IMR-90 (cell line): Measurements from ENCODE around the gene COTL1. TPM values are rescaled to one million over a fixed set of nuclear protein-coding genes. Genes with fewer than 3 reads are reported as not detected.

ENCODE experiments used
- ATAC-seq: fragments of 200-7000 bp; cut with Tn5 transposase; 2 replicates; pipeline ENCODE4 v1.9.1; 2020; ENCODE audit warnings: low read depth, mild to moderate bottlenecking, moderate library complexity
- BruUV-seq: library from RNA; stranded (reverse); fragments of 400-500 nt; replicated peaks from 2 replicates; lab custom pipeline; 2021; lab: Mats Ljungman, UMichigan
- CTCF ChIA-PET: fragments of 300-600 bp; formaldehyde crosslinking; extraction: SDS; loops from one replicate; lab custom pipeline; 2021; ENCODE audit warnings: antibody characterized with exemption; lab: Yijun Ruan, JAX
- POLR2A ChIA-PET: fragments of 300-600 bp; sonication (Branson Sonifier 250); formaldehyde crosslinking; loops from one replicate; lab custom pipeline; 2022; ENCODE audit warnings: antibody characterized with exemption; ENCODE audit not compliant: unreplicated experiment; lab: Charles Lee
- DNase-seq: peaks from one replicate; pipeline ENCODE4 v3.0.0; 2013
- H2AFZ ChIP-seq: replicated peaks from 2 replicates; pipeline ENCODE3; 2013; ENCODE audit warnings: low read length, mild to moderate bottlenecking; ENCODE audit not compliant: poor library complexity
- H2AK5ac ChIP-seq: 2 replicates; pipeline ENCODE4 v1.6.1; 2013; ENCODE audit warnings: low read depth, low read length, inconsistent platforms
- H2AK9ac ChIP-seq: replicated peaks from 2 replicates; pipeline ENCODE3; 2013; ENCODE audit warnings: mild to moderate bottlenecking, low read depth, low read length, moderate library complexity; ENCODE audit not compliant: poor library complexity
- H2BK120ac ChIP-seq: 2 replicates; pipeline ENCODE4 v1.6.1; 2013; ENCODE audit warnings: low read depth, low read length, inconsistent platforms
- H2BK15ac ChIP-seq: 3 replicates; pipeline ENCODE4 v1.6.1; 2013; ENCODE audit warnings: low read depth, low read length, inconsistent platforms
- H2BK20ac ChIP-seq: 2 replicates; pipeline ENCODE4 v1.6.1; 2013; ENCODE audit warnings: low read depth, mild to moderate bottlenecking, inconsistent platforms, low read length, moderate library complexity
- H2BK5ac ChIP-seq: 2 replicates; pipeline ENCODE4 v1.6.1; 2013; ENCODE audit warnings: mild to moderate bottlenecking, low read depth, low read length, inconsistent platforms; ENCODE audit not compliant: poor library complexity, severe bottlenecking
- H3K14ac ChIP-seq: replicated peaks from 2 replicates; pipeline ENCODE4 v1.6.1; 2013; ENCODE audit warnings: low read depth, low read length, inconsistent platforms
- H3K18ac ChIP-seq: 2 replicates; pipeline ENCODE4 v1.6.1; 2013; ENCODE audit warnings: low read depth, low read length, control low read depth
- H3K23ac ChIP-seq: 2 replicates; pipeline ENCODE4 v1.6.1; 2013; ENCODE audit warnings: low read depth, low read length, inconsistent platforms
- H3K27ac ChIP-seq: 2 replicates; pipeline ENCODE4 v1.5.1; 2013; ENCODE audit warnings: mild to moderate bottlenecking, control low read depth, low read length; ENCODE audit not compliant: insufficient read depth
- H3K27me3 ChIP-seq: 2 replicates; pipeline ENCODE4 v1.6.1; 2013; ENCODE audit warnings: low read length; ENCODE audit not compliant: control insufficient read depth, insufficient read depth
- H3K36me3 ChIP-seq: 2 replicates; pipeline ENCODE4 v1.6.1; 2013; ENCODE audit warnings: low read length, mixed read lengths; ENCODE audit not compliant: control insufficient read depth, insufficient read depth
- H3K4ac ChIP-seq: 2 replicates; pipeline ENCODE4 v1.6.1; 2013; ENCODE audit warnings: low read depth, low read length, inconsistent platforms
- H3K4me1 ChIP-seq: 2 replicates; pipeline ENCODE4 v1.6.1; 2013; ENCODE audit warnings: low read length, mixed read lengths; ENCODE audit not compliant: control insufficient read depth, insufficient read depth
- H3K4me2 ChIP-seq: 2 replicates; pipeline ENCODE4 v1.6.1; 2013; ENCODE audit warnings: low read depth, mild to moderate bottlenecking, control low read depth, low read length, moderate library complexity
- H3K4me3 ChIP-seq: 2 replicates; pipeline ENCODE4 v1.5.1; 2013; ENCODE audit warnings: low read depth, mild to moderate bottlenecking, control low read depth, low read length, moderate library complexity; ENCODE audit not compliant: insufficient read depth
- H3K56ac ChIP-seq: 2 replicates; pipeline ENCODE4 v1.6.1; 2013; ENCODE audit warnings: low read length, inconsistent platforms; ENCODE audit not compliant: insufficient read depth; ENCODE audit errors: extremely low read depth
- H3K79me1 ChIP-seq, 2 experiments: 2 replicates each; pipeline ENCODE4 v1.6.1; 2013; ENCODE audit warnings: low read length in 2 of 2, inconsistent platforms in 1 of 2, low read depth in 1 of 2
- H3K9ac ChIP-seq: 2 replicates; pipeline ENCODE4 v1.6.1; 2013; ENCODE audit warnings: low read depth, low read length, control low read depth
- H3K9me1 ChIP-seq: 2 replicates; pipeline ENCODE4 v1.6.1; 2013; ENCODE audit warnings: low read length, inconsistent platforms; ENCODE audit not compliant: insufficient read depth
- H3K9me3 ChIP-seq: 2 replicates; pipeline ENCODE4 v1.6.1; 2013; ENCODE audit warnings: low read length; ENCODE audit not compliant: control insufficient read depth, insufficient read depth
- H4K20me1 ChIP-seq: 2 replicates; pipeline ENCODE4 v1.6.1; 2013; ENCODE audit warnings: low read length, inconsistent platforms; ENCODE audit not compliant: insufficient read depth
- H4K5ac ChIP-seq: 2 replicates; pipeline ENCODE4 v1.6.1; 2013; ENCODE audit warnings: mild to moderate bottlenecking, low read depth, low read length, control low read depth
- H4K8ac ChIP-seq, 2 experiments: 2 replicates each; pipeline ENCODE4 v1.6.1; 2013; ENCODE audit warnings: low read depth in 2 of 2, low read length in 2 of 2, control low read depth in 1 of 2, inconsistent platforms in 1 of 2
- H4K91ac ChIP-seq: 2 replicates; pipeline ENCODE4 v1.6.1; 2013; ENCODE audit warnings: low read depth, low read length, inconsistent platforms; ENCODE audit not compliant: insufficient read depth
- FOS ChIP-seq: fragments of 150-350 bp; IDR thresholded peaks from 2 replicates; pipeline ENCODE4 v1.6.1; 2016; ENCODE audit warnings: low read depth, low read length
- MAFK ChIP-seq: IDR thresholded peaks from 2 replicates; pipeline ENCODE4 v1.6.1; 2012; ENCODE audit warnings: low read depth, low read length, improper control_type of control experiment
- POLR2A ChIP-seq: IDR thresholded peaks from 2 replicates; pipeline ENCODE4 v1.6.1; 2012; ENCODE audit warnings: mild to moderate bottlenecking, low read depth, low read length
- RAD21 ChIP-seq: IDR thresholded peaks from 2 replicates; pipeline ENCODE4 v1.6.1; 2012; ENCODE audit warnings: low read length, improper control_type of control experiment
- WGBS, 2 experiments: methylation state at CpG; one replicate each; pipeline versions ENCODE4 v1.1.5 to v1.1.7; 2013; ENCODE audit warnings: missing lambda C conversion rate in 2 of 2; ENCODE audit not compliant: insufficient read length in 1 of 2; ENCODE audit errors: extremely low coverage in 2 of 2; 5-methylcytosine and 5-hydroxymethylcytosine counted together
- dilution Hi-C: fragments of 300-500 bp; cut with HindIII; formaldehyde crosslinking; loops from one replicate; pipeline ENCODE4 v1.14.3; 2018; ENCODE audit warnings: low sequenced_read_pairs; ENCODE audit not compliant: unreplicated experiment
- in situ Hi-C: fragments of 300-500 bp; cut with MboI; formaldehyde crosslinking; loops from 3 replicates; pipeline ENCODE4 v1.14.3; 2019; ENCODE audit warnings: low sequenced_read_pairs, inconsistent platforms, mixed read lengths
- intact Hi-C: fragments of 100-400 bp; cut with micrococcal nuclease; formaldehyde crosslinking; loops from 2 replicates; pipeline ENCODE4 v1.10.0; 2022
- polyA plus RNA-seq, 3 experiments: library from polyadenylated mRNA; depleted of rRNA; stranded (reverse); fragments of >200 nt; gene quantifications; 2 replicates each; pipeline ENCODE4 v1.2.3, GENCODE V29; 2012; ENCODE audit warnings: low replicate concordance in 1 of 3
- total RNA-seq: library from RNA; depleted of rRNA; stranded (reverse); fragments of >200 nt; gene quantifications from 2 replicates; pipeline ENCODE4 v1.2.3, GENCODE V29; 2012

COTL1 gene
- total and polyA plus RNA-seq, 2 of the 4 experiments (the other 2 are of a cell fraction), result 144 to 258 TPM

DNA sequence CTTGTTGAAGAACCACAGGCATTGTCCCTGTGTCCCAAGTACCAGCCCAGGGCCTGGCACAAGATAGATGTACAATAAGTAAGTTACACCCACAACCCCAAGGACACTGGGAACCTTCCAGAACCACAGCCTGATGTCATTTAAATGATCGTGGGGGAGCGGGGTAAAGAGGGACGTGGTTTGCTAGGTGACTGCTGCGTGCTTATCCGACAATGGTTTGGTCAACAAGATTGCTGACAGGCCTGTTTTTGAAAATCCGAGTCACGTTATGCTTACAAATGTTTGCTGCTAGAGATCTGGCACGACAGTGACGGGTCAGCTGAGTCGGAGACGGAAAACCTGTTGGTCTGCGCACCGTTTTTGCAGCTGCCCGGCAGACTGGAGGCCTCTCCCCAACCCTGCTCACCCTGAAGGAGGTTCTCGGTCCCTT, 22.8 kb downstream of the COTL1 start:
- no peak for DNase-seq
- no peaks in the 10 kb centered on the region for H3K9me3 ChIP-seq

More for the DNA sequence above, 22.8 kb downstream of the COTL1 start:
- no peak overlapping the region for H2BK15ac ChIP-seq
- no peak overlapping the region for H3K4ac ChIP-seq
- dilution Hi-C loops (no loop called here), intact Hi-C loops (loop anchor here (5.0 kb wide), 1 partner anchor 63 kb away; no protein-coding TSS in a partner anchor), in situ Hi-C loops (no loop called here)
- H3K23ac ChIP-seq, result peak overlapping the region; percentile 60
- H3K14ac ChIP-seq, result no peak overlapping the region
- no peak overlapping the region for H2AFZ ChIP-seq
- ATAC-seq, result no peak
- no peak overlapping the region for H2AK5ac ChIP-seq
- peaks cover 90% of the 10 kb centered on the region for H4K20me1 ChIP-seq
- no peak overlapping the region for H3K18ac ChIP-seq
- no peaks in the 10 kb centered on the region for H3K27me3 ChIP-seq
- no peak overlapping the region for H2BK120ac ChIP-seq
- no peak overlapping the region for H3K4me3 ChIP-seq
- H3K9ac ChIP-seq, result no peak overlapping the region
- H4K8ac ChIP-seq, result no peak overlapping the region; a peak in 1 of 4 replicates
- BruUV-seq, result no TSS peak
- no peak overlapping the region for H4K91ac ChIP-seq
- TF ChIP-seq FOS (no peak), POLR2A (no peak), RAD21 (no peak), MAFK (peak; percentile 63)
- H3K27ac ChIP-seq, result no peak overlapping the region
- H4K5ac ChIP-seq, result no peak overlapping the region
- no peak overlapping the region for H3K56ac ChIP-seq
- H3K36me3 ChIP-seq, result peaks cover 28% of the 10 kb centered on the region
- H3K4me2 ChIP-seq, result no peak overlapping the region
- peaks cover 29% of the 10 kb centered on the region for H3K4me1 ChIP-seq
- no peak overlapping the region for H2BK20ac ChIP-seq
- ChIA-PET POLR2A (no interaction called here), CTCF (no interaction called here)
- no peak overlapping the region for H2BK5ac ChIP-seq
- 50% methylated on average over 10 of the region's 15 CpGs; no CpG with 5 or more reads in 1 of the 2 experiments for WGBS, 2 experiments
- no peak overlapping the region for H2AK9ac ChIP-seq
- peaks cover 31 to 83% of the 10 kb centered on the region in 2 experiments for H3K79me1 ChIP-seq
- H3K9me1 ChIP-seq, result peaks cover 56% of the 10 kb centered on the region
